ENCODE data around the gene FAXDC2.

DNA sequence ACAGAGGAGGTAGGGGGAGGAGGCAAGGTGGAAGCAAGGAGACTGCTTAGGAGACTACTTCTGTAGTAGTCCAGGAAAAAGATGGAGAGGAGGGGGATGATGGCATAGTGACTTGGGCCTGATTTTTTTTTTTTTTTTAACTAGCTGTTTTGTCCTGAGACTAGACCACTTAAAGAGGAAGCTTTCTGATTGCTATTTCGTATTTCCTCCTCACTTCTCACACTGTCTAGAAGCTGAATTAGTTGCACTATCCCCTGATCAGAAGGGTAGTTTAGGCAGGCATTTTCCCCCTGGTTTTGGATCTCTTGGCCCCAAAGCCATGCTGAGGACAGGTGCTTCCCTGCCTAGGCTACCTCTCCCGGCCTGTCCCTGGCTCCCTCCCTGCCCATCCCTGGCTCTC lies 80.3 kb downstream of the FAXDC2 start:
- TF ChIP-seq, protein P1, sequence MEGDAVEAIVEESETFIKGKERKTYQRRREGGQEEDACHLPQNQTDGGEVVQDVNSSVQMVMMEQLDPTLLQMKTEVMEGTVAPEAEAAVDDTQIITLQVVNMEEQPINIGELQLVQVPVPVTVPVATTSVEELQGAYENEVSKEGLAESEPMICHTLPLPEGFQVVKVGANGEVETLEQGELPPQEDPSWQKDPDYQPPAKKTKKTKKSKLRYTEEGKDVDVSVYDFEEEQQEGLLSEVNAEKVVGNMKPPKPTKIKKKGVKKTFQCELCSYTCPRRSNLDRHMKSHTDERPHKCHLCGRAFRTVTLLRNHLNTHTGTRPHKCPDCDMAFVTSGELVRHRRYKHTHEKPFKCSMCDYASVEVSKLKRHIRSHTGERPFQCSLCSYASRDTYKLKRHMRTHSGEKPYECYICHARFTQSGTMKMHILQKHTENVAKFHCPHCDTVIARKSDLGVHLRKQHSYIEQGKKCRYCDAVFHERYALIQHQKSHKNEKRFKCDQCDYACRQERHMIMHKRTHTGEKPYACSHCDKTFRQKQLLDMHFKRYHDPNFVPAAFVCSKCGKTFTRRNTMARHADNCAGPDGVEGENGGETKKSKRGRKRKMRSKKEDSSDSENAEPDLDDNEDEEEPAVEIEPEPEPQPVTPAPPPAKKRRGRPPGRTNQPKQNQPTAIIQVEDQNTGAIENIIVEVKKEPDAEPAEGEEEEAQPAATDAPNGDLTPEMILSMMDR (optimal IDR thresholded peaks at IDR 0.05 in 1 of 3, IDR thresholded peaks at IDR 0.05 in 1 of 3, conservative IDR thresholded peaks at IDR 0.05 in 1 of 3; ENCODE audit: extremely low read depth in 1 of 3, insufficient read depth in 2 of 3, low read length in 3 of 3): no peak
- no peak for TF ChIP-seq EZH2 (IDR thresholded peaks at IDR 0.05; ENCODE audit: low read length)
